Measurements from ENCODE around the gene ZNF559.

Gene ZNF559

GRCh38 chr19:9370738-9371619, 47.0 kb downstream of the ZNF559 start:
- no peaks in the 10 kb centered on the region for H3K27me3 ChIP-seq (replicated peaks)
- H3K4me3 ChIP-seq (ENCODE audit: low read depth, low read length): no peak overlapping the region
- in situ Hi-C loops (cut with HindIII; ENCODE audit: low pct_ligation_motif_present, low sequenced_read_pairs): no loop called here
- no peak for DNase-seq
- H3K36me3 ChIP-seq (replicated peaks): peaks cover 2% of the 10 kb centered on the region
- TF ChIP-seq CTCF (IDR thresholded peaks at IDR 0.05; ENCODE audit: low read depth, low read length, missing control alignments): no peak
- H3K27ac ChIP-seq: no peak overlapping the region

DNA sequence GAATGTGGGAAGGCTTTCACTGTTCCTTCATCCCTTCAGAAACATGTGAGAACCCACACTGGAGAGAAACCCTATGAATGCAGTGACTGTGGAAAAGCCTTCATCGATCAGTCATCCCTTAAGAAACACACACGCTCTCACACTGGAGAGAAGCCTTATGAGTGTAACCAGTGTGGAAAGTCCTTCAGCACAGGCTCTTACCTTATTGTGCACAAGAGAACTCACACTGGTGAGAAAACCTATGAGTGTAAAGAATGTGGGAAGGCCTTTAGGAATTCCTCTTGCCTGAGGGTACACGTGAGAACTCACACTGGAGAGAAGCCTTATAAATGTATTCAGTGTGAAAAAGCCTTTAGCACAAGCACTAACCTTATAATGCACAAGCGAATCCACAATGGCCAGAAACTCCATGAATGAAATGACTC, 57.4 kb downstream of the ZNF559 start:
- in situ Hi-C loops (cut with HindIII; ENCODE audit: low pct_ligation_motif_present, low sequenced_read_pairs): no loop called here
- no peak for DNase-seq

More for the DNA sequence above, 57.4 kb downstream of the ZNF559 start:
- TF ChIP-seq CTCF (IDR thresholded peaks at IDR 0.05; ENCODE audit: low read depth, low read length, missing control alignments): no peak
- no peaks in the 10 kb centered on the region for H3K27me3 ChIP-seq (replicated peaks)
- no peak overlapping the region for H3K27ac ChIP-seq
- no peak overlapping the region for H3K4me3 ChIP-seq (ENCODE audit: low read depth, low read length)
- peaks cover 74% of the 10 kb centered on the region for H3K36me3 ChIP-seq (replicated peaks)

Measured in brain microvascular endothelial cell (primary cell).